K562 (cell line): Measurements from ENCODE around the gene GPATCH3. TPM values are rescaled to one million over a fixed set of nuclear protein-coding genes. Genes with fewer than 3 reads are reported as not detected.

Experiments used
- BDP1 ChIP-seq: IDR thresholded peaks from 3 replicates; pipeline ENCODE4 v1.6.1; 2011; ENCODE audit not compliant: insufficient read length, insufficient read depth
- CBX3 ChIP-seq, 2 experiments: IDR thresholded peaks; 1 replicate in 1 of 2; 2 replicates in 1 of 2; pipeline ENCODE4 v1.6.1; 2012; ENCODE audit warnings: inconsistent platforms in 2 of 2, low read length in 2 of 2, borderline replicate concordance in 1 of 2, control low read depth in 1 of 2
- CHD1 ChIP-seq: fragments of 200-600 bp; sonication (generic); IDR thresholded peaks from one replicate; pipeline ENCODE4 v1.6.1; 2012; ENCODE audit warnings: mild to moderate bottlenecking, moderate library complexity, low read length, inconsistent platforms
- ELF4 ChIP-seq: fragments of 450-650 bp; formaldehyde crosslinking; IDR thresholded peaks from 2 replicates; pipeline ENCODE4 v1.4.0; 2022; ENCODE audit warnings: missing genetic modification characterization
- ESRRA ChIP-seq: fragments of 450-650 bp; IDR thresholded peaks from 2 replicates; pipeline ENCODE4 v1.6.1; 2014; ENCODE audit warnings: low read depth, mild to moderate bottlenecking, moderate library complexity, borderline replicate concordance
- IRF9 ChIP-seq: fragments of 450-650 bp; IDR thresholded peaks from 2 replicates; pipeline ENCODE4 v1.6.1; 2016; ENCODE audit warnings: missing biosample characterization, missing genetic modification characterization
- NCOA6 ChIP-seq: fragments of 450-650 bp; IDR thresholded peaks from 2 replicates; pipeline ENCODE4 v1.6.1; 2017; ENCODE audit warnings: mild to moderate bottlenecking
- NKRF ChIP-seq: fragments of 450-650 bp; IDR thresholded peaks from 2 replicates; pipeline ENCODE4 v1.6.1; 2016; ENCODE audit warnings: borderline replicate concordance
- NR2C1 ChIP-seq, 2 experiments: fragments of 450-650 bp; IDR thresholded peaks; 2 replicates each; pipeline ENCODE4 v1.6.1; 2017; ENCODE audit warnings: mild to moderate bottlenecking in 2 of 2, antibody characterized with exemption in 1 of 2, inconsistent platforms in 1 of 2, missing compliant biosample characterization in 1 of 2, missing genetic modification characterization in 1 of 2
- NR3C1 ChIP-seq: sonication (generic); formaldehyde crosslinking; IDR thresholded peaks from 2 replicates; pipeline ENCODE4 v1.8.1; 2022; ENCODE audit warnings: missing genetic modification reagents
- SAP30 ChIP-seq: fragments of 200-600 bp; sonication (generic); IDR thresholded peaks from 2 replicates; pipeline ENCODE4 v1.6.1; 2012; ENCODE audit warnings: borderline replicate concordance, low read depth, mild to moderate bottlenecking, moderate library complexity, low read length, control low read depth, inconsistent platforms; ENCODE audit not compliant: insufficient read depth, poor library complexity, severe bottlenecking
- SMAD1 ChIP-seq: fragments of 150-350 bp; IDR thresholded peaks from 2 replicates; pipeline ENCODE4 v1.6.1; 2014; ENCODE audit warnings: low read length, low read depth; ENCODE audit not compliant: partially characterized antibody
- SOX6 ChIP-seq: fragments of 450-650 bp; IDR thresholded peaks from 2 replicates; pipeline ENCODE4 v1.6.1; 2014; ENCODE audit warnings: mild to moderate bottlenecking
- VEZF1 ChIP-seq: fragments of 200-800 bp; sonication (Bioruptor generic); IDR thresholded peaks from 2 replicates; pipeline ENCODE4 v1.6.1; 2017; ENCODE audit warnings: missing genetic modification characterization, missing compliant biosample characterization
- ZBTB11 ChIP-seq, 3 experiments: fragments of 200-800 bp in 1 of 3; fragments of 250-450 bp in 1 of 3; fragments of 450-650 bp in 1 of 3; sonication (Bioruptor Pico) in 1 of 3; sonication (Bioruptor generic) in 1 of 3; formaldehyde crosslinking in 1 of 3; IDR thresholded peaks; 2 replicates each; pipeline versions ENCODE4 v1.6.1 to v1.8.0; 2016 to 2022; ENCODE audit warnings: mild to moderate bottlenecking in 2 of 3, missing genetic modification characterization in 2 of 3, missing compliant biosample characterization in 1 of 3, moderate library complexity in 1 of 3
- ZNF445 ChIP-seq: fragments of 250-450 bp; sonication (Bioruptor Pico); IDR thresholded peaks from 2 replicates; pipeline ENCODE4 v1.4.0; 2020; ENCODE audit warnings: low read depth, mild to moderate bottlenecking, moderate library complexity
- ZNF696 ChIP-seq: fragments of 250-450 bp; sonication (Bioruptor Pico); conservative IDR thresholded peaks from 2 replicates; pipeline ENCODE4 v1.4.0; 2020; ENCODE audit warnings: mild to moderate bottlenecking, moderate library complexity
- polyA plus RNA-seq, 8 experiments: library from polyadenylated mRNA; depleted of rRNA in 4 of 8; stranded (reverse) in 5 of 8; unstranded in 3 of 8; fragments of >200 nt; fragmentation: Nextera tagmentation in 2 of 8; fragmentation: Illumina TruSeq in 1 of 8; extraction: Ambion mirVana in 2 of 8; extraction: Trizol in 1 of 8; gene quantifications; 2 replicates each; pipeline versions ENCODE4 v1.2.1 to v1.2.3, GENCODE V29; 2011 to 2014; ENCODE audit warnings: inconsistent platforms in 1 of 8, missing spikeins in 1 of 8
- total RNA-seq, 7 experiments: library from RNA; depleted of rRNA in 6 of 7; stranded (reverse); fragments of >200 nt in 6 of 7; fragmentation: Illumina TruSeq in 2 of 7; extraction: Trizol in 2 of 7; gene quantifications; 2 replicates each; pipeline versions ENCODE4 v1.2.1 to v1.2.3, GENCODE V29; 2011 to 2021; ENCODE audit warnings: low replicate concordance in 1 of 7

Gene GPATCH3
- total and polyA plus RNA-seq, 9 of the 15 experiments (the other 6 are each of a cell fraction or from before 2014, with no cell fraction given): 1.6 to 23.0 (median 13.3) TPM

- peak in 1 of 2 experiments; percentile 76; a peak in 1 of 3 replicates for TF ChIP-seq CBX3 (IDR thresholded peaks at IDR 0.05; ENCODE audit: borderline replicate concordance in 1 of 2, low read length in 2 of 2)
- TF ChIP-seq NCOA6: no peak
- TF ChIP-seq ZNF696 (CRISPR knock-in tag): no peak
- TF ChIP-seq SOX6: no peak
- peak in 2 of 3 experiments; percentile 54 to 87; a peak in 4 of 6 replicates for TF ChIP-seq ZBTB11 (CRISPR knock-in tag; IDR thresholded peaks at IDR 0.05)
- TF ChIP-seq CHD1: peak; percentile 56
- 0 out of 2 replicates have a peak, but pooled peaks have one; percentile 10 for TF ChIP-seq ELF4
- TF ChIP-seq SMAD1: peak; percentile 33
- no peak for TF ChIP-seq IRF9 (tag)
- TF ChIP-seq ESRRA: 0 out of 2 replicates have a peak, but pooled peaks have one; percentile 67
- no peak for TF ChIP-seq BDP1
- TF ChIP-seq NR3C1 (CRISPR knock-in tag): peak; percentile 90
- TF ChIP-seq VEZF1 (CRISPR knock-in tag): peak; percentile 44; the same call in 1 of the 2 replicates
- peak; percentile 94 for TF ChIP-seq NKRF
- TF ChIP-seq ZNF445 (CRISPR knock-in tag): no peak
- TF ChIP-seq SAP30: peak; percentile 71
- no peak for TF ChIP-seq NR2C1 (IDR thresholded peaks at IDR 0.05)
- TF ChIP-seq NR2C1 (tag; IDR thresholded peaks at IDR 0.05): peak; percentile 26; the same call in 1 of the 2 replicates
These were observed 21.5 kb upstream of the GPATCH3 start, which contains the start of gene NUDC (continued) for GRCh38 chr1:26921540-26922430.
